HG02588 (cell line): ENCODE data around the gene CCDC158.
"Not testable (repeated sequence)": the region's sequence is repeated elsewhere in the genome, so short reads cannot be mapped to it uniquely, and the experiment has no call there.

Experiments used
- ATAC-seq: cut with Tn5 transposase; IDR thresholded peaks from one replicate; pipeline ENCODE4 v1.9.1; 2021; ENCODE audit warnings: mild to moderate bottlenecking, moderate library complexity; ENCODE audit not compliant: unreplicated experiment

The CCDC158 gene

DNA sequence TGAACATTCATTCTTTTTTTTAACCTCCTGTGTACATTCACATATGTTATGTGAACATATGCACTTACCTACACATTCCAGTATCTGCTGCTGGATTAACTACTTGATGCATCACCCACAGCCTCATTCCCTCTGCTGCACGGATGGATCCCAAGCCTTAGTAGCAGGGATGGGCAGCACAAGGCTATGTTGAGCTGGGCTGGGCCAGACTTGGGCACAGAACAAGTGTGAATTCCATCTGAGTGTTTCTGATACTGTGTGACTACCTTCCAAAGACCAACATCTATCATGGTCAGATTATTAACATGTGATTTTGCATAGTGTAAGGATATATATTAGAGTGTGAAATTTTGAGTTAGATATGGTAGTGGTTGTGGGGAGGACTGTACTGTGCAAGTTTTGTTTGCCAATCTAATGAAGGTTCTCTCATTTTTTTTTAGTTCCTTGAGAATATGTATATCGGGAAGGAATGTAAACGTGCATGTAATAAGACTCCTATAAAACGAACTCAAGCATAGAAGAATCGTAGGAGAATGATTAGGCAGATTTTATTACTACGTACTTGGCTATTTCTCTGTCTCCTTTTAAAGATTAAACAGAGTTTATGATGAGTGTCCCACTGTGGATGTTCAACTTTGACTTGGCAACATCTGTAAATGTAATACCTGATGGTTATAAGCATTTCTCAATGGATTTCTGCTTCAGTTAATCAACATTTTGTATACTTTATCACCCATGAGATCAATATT lies 137.8 kb downstream of the CCDC158 start:
- ATAC-seq, result no peak

DNA sequence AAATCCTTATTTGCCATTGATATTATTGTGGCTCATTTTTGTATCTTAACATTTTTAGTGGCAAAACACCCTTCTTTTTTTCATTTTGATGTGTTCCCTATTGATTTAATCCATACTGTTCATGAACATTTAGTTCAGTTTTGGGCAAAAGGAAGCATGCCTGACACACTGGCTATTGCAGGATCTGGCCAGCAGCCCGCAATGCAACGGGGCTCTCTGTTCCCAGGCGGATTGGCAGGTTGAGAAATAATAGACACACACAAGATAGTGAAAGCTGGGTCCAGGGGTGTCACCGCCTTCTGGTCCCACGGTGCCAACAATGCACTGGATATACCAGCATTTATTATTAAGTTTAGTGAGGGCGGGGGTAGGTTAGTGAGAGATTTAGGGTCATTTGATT lies 139.3 kb downstream of the CCDC158 start:
- ATAC-seq, result not testable (repeated sequence)

- ATAC-seq, result no peak
Observed at GRCh38 chr4:76280488-76281441, 140.2 kb downstream of the CCDC158 start.

GRCh38 chr4:76279462-76279861 lies 141.5 kb downstream of the CCDC158 start:
- ATAC-seq, result no peak

GRCh38 chr4:76278583-76278982 lies 142.4 kb downstream of the CCDC158 start:
- no peak for ATAC-seq

- no peak for ATAC-seq
Observed at GRCh38 chr4:76277667-76278066, 143.3 kb downstream of the CCDC158 start.

GRCh38 chr4:76276813-76277212 lies 144.1 kb downstream of the CCDC158 start:
- ATAC-seq, result no peak

DNA sequence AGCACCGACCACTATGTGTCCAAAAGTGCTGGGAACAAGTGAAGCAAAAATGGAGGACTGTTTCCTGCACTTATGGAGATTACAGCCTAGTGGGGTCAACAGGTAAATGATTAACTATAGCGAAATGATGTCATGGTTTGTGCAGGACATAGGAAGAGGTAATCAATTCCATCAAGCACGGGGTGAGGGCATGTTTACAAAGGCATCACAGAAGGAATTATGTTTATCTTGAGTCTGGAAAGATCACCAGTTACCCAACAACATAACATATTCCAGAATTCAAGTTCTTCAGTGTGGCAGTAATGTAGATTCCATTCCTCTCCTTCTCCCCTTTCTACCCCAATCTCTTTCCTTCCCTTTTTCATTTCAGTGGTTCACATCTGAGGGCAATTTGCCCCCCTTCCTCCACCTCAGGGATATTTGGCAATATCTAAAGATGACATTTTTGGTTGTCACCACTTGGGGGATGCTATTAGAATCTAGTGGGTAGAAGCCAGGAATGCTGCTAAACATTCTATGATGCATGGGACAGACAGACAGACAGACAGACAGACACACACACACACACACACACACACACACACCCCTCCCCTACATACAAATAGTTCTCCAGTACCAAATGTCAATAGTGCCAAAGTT lies 145.3 kb downstream of the CCDC158 start:
- no peak for ATAC-seq

- no peak for ATAC-seq
Observed at GRCh38 chr4:76272999-76273398, 147.9 kb downstream of the CCDC158 start.

- no peak for ATAC-seq
Observed at GRCh38 chr4:76272582-76272981, 148.4 kb downstream of the CCDC158 start.

DNA sequence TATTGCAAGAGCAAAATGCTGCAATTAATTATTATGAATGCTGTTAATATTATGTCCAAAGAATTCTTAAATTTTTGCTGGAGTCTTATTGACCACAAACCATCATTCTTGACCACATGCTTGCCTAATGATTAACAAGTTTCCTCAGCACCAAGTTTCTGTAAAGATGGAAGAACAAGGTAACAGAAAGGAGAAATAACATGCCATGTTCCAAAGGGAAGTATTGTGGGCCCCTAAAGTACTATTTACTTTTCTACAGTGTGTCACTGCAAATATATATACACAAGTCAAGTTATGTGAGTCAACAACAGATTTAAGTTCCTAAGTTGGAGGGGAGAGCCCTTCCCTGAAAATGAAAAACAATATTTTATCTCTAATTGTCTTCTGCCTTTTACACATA lies 148.9 kb downstream of the CCDC158 start:
- ATAC-seq, result no peak

- no peak for ATAC-seq
Observed at GRCh38 chr4:76271248-76271647, 149.7 kb downstream of the CCDC158 start.

- no peak for ATAC-seq
Observed at GRCh38 chr4:76270244-76271175, 150.4 kb downstream of the CCDC158 start.

DNA sequence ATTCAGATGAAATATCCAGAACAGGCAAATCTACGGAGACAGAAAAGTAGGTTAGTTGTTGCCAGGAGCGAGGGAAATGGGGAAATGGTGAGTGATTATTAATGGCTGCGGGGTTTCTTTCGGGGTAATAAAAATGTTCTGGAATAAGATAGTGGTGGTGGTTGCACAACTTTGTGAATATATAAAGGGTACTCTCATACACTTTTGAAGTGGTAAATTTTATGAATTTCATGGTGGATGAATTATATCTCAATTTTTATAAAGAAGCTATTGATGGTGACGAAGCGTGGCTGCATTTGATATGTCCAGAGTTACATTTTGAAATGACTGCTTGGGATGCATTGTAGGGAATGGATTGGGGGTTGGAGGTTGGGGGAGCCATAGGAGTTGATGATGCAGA lies 153.1 kb downstream of the CCDC158 start:
- no peak for ATAC-seq

GRCh38 chr4:76266627-76267026 lies 154.3 kb downstream of the CCDC158 start:
- ATAC-seq, result no peak

GRCh38 chr4:76265631-76266218 lies 155.2 kb downstream of the CCDC158 start:
- ATAC-seq, result no peak
